GM12801 (cell line): Measurements from ENCODE around the gene SORCS2.

Source experiments
- TF ChIP-seq, protein P1 (sequence below): IDR thresholded peaks from one replicate; pipeline ENCODE4 v1.5.1; 2011; ENCODE audit warnings: control low read depth; ENCODE audit not compliant: insufficient read length; ENCODE audit errors: extremely low read depth

SORCS2 gene

DNA sequence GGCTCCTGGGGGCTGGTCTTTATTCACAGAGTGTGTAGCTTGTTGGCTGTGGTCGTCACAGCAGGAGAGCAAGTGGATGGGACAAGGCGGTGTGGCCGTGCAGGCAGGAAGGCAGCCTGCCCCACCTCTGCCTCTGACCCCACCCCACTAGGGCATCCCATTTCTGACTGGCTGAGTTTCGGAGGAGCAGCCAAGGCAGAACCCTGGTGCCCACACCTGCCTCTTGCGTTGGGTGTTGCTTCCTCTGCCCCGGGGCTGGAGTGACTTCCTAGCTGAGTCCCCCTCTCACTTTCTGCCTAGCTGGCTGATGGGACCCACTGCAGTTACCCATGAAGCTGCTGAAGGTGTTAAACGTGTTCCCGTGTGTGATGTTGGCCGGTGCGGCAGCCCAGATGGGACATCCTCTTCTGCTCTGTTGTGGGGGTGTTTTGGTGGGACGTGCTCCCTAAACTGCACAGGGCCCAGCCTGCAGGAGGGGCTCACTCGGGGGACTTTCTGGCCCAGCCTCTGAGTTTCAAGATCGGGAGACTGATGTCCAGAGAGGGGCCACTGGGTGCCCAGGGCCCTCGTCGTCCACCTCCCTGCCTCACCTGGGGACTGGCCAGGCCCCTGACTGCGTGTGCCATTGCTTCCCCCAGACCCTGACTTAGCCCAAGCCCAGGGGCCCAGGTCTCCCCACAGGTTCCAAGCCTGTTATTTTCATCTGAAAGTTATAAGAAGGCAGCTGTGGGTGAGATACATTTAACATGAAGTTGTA lies 140.9 kb downstream of the SORCS2 start:
- TF ChIP-seq, protein P1, sequence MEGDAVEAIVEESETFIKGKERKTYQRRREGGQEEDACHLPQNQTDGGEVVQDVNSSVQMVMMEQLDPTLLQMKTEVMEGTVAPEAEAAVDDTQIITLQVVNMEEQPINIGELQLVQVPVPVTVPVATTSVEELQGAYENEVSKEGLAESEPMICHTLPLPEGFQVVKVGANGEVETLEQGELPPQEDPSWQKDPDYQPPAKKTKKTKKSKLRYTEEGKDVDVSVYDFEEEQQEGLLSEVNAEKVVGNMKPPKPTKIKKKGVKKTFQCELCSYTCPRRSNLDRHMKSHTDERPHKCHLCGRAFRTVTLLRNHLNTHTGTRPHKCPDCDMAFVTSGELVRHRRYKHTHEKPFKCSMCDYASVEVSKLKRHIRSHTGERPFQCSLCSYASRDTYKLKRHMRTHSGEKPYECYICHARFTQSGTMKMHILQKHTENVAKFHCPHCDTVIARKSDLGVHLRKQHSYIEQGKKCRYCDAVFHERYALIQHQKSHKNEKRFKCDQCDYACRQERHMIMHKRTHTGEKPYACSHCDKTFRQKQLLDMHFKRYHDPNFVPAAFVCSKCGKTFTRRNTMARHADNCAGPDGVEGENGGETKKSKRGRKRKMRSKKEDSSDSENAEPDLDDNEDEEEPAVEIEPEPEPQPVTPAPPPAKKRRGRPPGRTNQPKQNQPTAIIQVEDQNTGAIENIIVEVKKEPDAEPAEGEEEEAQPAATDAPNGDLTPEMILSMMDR, result no peak

DNA sequence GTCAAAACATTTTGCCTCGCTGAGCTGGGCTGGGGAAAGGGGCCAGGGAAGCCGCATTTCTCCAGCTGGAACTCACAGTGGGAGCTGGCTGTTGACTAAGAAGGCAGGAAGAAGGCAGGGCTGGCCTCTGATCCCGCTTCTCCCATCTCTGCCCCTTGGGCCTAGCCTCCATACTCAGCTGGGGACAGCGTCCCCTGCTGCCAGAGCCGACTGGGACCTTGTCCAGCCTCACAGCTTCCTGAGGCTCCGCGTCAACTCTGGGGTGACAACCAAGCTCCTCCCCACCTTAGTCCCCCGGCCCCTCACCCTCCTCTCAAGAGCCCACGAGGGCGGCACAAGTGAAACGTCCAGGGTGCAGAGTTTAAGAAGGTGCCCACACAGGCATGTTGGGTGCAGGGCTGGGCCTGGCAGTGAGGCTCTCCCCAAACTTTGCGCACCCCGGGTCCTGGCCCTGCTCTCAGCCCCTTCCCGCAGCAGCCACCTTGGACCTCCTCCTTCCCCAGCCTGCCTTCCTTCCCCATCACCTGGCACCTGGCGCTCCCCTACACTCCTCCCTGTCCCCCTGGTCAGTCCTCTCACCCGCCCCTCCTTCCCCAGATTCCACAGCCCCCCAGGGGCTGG lies 141.6 kb downstream of the SORCS2 start:
- TF ChIP-seq, protein P1, result no peak

DNA sequence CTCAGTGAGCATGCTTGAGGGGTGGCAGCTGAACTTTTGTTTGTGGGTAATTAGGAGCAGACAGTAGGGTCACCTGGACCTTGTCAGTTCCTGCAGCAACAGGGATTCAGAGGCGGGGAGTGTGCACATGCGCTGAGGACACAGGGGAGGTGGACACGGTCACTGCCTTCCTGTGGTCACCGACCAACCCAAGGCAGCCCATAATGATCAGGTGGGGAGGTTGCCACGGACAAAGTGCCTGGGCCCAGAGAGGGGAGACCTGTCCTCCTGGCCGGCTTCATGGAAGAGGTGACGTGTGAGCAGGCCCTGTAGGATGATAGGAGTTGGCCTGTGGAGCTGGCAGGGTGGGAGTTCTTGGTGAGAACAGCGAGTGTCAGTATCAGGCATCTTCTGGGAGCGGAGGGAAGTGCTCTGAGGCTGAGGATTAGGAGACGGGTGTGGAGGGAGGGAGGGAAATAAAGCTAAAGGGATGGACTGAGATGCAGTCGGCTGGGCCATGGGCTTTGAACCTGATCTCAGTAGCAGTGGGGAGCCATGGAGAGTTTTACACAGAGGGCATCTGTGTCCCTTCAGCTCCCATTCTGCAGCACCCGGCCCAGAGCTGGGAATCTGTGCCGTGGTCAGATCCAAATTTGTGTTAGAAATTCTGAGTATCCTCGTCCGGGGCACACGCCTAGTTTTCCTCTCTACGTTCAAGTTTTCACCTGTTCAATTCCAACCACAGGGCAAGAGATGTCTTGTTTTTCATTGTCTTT lies 142.4 kb downstream of the SORCS2 start:
- TF ChIP-seq, protein P1, result no peak

DNA sequence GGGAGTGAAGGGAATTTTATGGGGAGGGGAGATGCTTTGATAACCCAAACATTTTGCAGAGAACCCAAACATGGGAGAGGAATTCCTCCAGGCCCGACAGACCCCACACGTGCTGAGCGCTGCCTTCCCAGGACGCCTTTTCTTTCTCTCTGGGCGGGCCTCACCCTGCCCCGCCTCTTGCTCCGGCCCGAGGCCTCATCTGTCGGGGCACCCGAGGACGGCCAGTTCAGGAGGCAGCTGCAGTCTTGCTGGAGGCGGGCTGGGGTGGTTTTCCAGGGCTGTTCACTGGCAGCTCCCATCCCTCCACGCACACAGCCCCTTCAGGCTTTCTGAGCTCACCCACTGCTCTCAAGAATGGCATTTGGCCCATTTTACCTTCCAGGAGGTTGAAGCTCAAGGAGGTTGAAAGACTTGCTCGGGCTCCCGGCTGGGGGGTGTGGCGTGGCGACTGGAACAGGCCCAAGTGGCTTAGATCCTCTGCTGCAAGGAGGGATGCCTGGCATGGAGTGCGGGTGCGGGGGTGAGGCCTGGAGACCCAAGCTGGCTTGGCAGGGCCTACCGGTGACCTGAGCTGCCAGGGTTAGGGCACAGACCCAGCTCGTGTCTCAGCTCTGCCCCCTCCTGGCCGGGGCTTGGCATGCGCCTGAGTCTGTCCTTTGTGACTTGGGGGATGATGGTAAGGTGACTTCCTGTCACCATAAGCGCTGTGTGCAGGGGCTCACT lies 143.2 kb downstream of the SORCS2 start:
- TF ChIP-seq, protein P1, result no peak

DNA sequence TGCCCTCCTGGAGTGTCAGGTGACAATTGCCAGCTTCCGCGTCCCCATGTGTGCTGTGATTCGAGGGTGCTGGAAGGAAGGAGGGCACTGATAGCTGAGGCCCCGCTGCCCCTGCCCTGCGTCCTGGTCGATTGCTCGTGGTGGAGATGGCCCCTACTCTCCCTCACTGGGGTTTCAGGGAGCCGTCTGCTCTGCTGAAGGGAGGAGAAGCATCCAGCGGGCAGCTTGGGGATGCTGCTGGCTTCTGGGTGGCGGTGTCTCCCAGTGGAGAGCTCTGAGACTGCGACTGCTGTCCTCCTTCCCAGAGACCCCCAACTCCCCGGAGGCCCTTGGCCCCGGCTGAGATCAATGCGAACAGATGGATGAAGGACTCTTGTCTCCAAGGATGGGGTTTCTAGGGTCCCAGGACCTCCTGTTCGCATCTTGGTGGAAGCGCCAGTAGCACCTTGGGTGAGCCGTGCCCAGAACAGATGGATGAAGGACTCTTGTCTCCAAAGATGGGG lies 143.8 kb downstream of the SORCS2 start:
- TF ChIP-seq, protein P1, result no peak

DNA sequence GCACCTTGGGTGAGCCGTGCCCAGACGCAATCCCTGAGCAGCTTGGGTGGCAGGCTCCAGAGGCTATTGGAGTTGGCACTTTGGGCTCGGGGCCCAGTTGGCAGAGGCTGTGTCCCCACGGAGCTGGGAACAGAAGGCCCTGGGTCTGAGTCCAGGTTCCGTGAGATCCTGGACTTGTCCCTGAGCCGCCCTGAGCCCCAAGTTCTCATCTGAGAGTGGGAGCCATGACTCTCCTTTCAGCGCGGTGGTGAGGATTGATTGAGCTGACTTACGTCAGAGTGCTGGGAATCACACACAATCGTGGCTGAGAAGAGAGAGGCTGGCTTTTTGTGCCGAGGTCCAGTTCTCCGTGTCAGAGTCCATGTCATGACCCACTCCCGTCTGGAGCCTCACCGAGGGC lies 144.4 kb downstream of the SORCS2 start:
- TF ChIP-seq, protein P1, result no peak
